ENCODE results near the gene PRM3. TPM values are rescaled to one million over a fixed set of nuclear protein-coding genes. Genes with fewer than 3 reads are reported as not detected.

Gene PRM3
- polyA plus RNA-seq, 1 donor (not counting 4 experiments of a cell fraction or from before 2014, with no cell fraction given), result not detected

GRCh38 chr16:11239644-11240632 is 33.5 kb downstream of the PRM3 start:
- DNase-seq (ENCODE audit: low read depth, low spot score) (no peak), FAIRE-seq (no peak)
- Histone ChIP-seq H3K27me3 (ENCODE audit: control insufficient read depth, extremely low read depth, insufficient read depth, low read length) (no peaks in the 10 kb centered on the region), H3K9me1 (ENCODE audit: control insufficient read depth, extremely low read depth, insufficient read depth, low read length) (no peaks in the 10 kb centered on the region), H3K4me1 (ENCODE audit: control insufficient read depth, extremely low read depth, insufficient read depth, low read length) (no peaks in the 10 kb centered on the region), H3K27ac (ENCODE audit: control insufficient read depth, insufficient read depth, low read length) (no peak overlapping the region), H3K4me3 (ENCODE audit: control insufficient read depth in 2 of 3, extremely low read depth in 1 of 3, insufficient read depth in 2 of 3, low read depth in 1 of 3, low read length in 3 of 3) (no peak overlapping the region), H4K20me1 (ENCODE audit: control insufficient read depth, extremely low read depth, insufficient read depth, low read length) (no peaks in the 10 kb centered on the region), H3K9ac (ENCODE audit: control insufficient read depth, extremely low read depth, insufficient read depth, low read length) (no peak overlapping the region), H3K36me3 (ENCODE audit: control insufficient read depth in 2 of 2, extremely low read depth in 1 of 2, insufficient read depth in 2 of 2, low read length in 2 of 2) (no peaks in the 10 kb centered on the region), H3K9me3 (ENCODE audit: control insufficient read depth, low read depth, low read length) (no peaks in the 10 kb centered on the region), H3K79me2 (ENCODE audit: control insufficient read depth, insufficient read depth, low read length) (no peaks in the 10 kb centered on the region), H2AFZ (ENCODE audit: control insufficient read depth, low read length) (no peak overlapping the region), H3K4me2 (ENCODE audit: control insufficient read depth, extremely low read depth, insufficient read depth, low read depth, low read length) (no peak overlapping the region)
- dilution Hi-C loops (cut with MboI; ENCODE audit: extremely low pct_ligation_motif_present, low sequenced_read_pairs), result no loop called here
- TF ChIP-seq EZH2 (IDR thresholded peaks at IDR 0.05; ENCODE audit: low read length) (no peak), CTCF (optimal IDR thresholded peaks at IDR 0.05 in 1 of 3, IDR thresholded peaks at IDR 0.05 in 1 of 3, conservative IDR thresholded peaks at IDR 0.05 in 1 of 3; ENCODE audit: extremely low read depth in 1 of 3, insufficient read depth in 2 of 3, low read length in 3 of 3) (no peak)

GRCh38 chr16:11238272-11239202 is 34.9 kb downstream of the PRM3 start:
- Histone ChIP-seq H3K36me3 (ENCODE audit: control insufficient read depth in 2 of 2, extremely low read depth in 1 of 2, insufficient read depth in 2 of 2, low read length in 2 of 2) (no peaks in the 10 kb centered on the region), H3K9ac (ENCODE audit: control insufficient read depth, extremely low read depth, insufficient read depth, low read length) (no peak overlapping the region), H2AFZ (ENCODE audit: control insufficient read depth, low read length) (no peak overlapping the region), H3K4me2 (ENCODE audit: control insufficient read depth, extremely low read depth, insufficient read depth, low read depth, low read length) (no peak overlapping the region), H3K27ac (ENCODE audit: control insufficient read depth, insufficient read depth, low read length) (no peak overlapping the region), H4K20me1 (ENCODE audit: control insufficient read depth, extremely low read depth, insufficient read depth, low read length) (no peaks in the 10 kb centered on the region), H3K27me3 (ENCODE audit: control insufficient read depth, extremely low read depth, insufficient read depth, low read length) (no peaks in the 10 kb centered on the region), H3K79me2 (ENCODE audit: control insufficient read depth, insufficient read depth, low read length) (no peaks in the 10 kb centered on the region), H3K4me1 (ENCODE audit: control insufficient read depth, extremely low read depth, insufficient read depth, low read length) (peaks cover 4% of the 10 kb centered on the region), H3K4me3 (ENCODE audit: control insufficient read depth in 2 of 3, extremely low read depth in 1 of 3, insufficient read depth in 2 of 3, low read depth in 1 of 3, low read length in 3 of 3) (no peak overlapping the region), H3K9me3 (ENCODE audit: control insufficient read depth, low read depth, low read length) (no peaks in the 10 kb centered on the region), H3K9me1 (ENCODE audit: control insufficient read depth, extremely low read depth, insufficient read depth, low read length) (no peaks in the 10 kb centered on the region)
- dilution Hi-C loops (cut with MboI; ENCODE audit: extremely low pct_ligation_motif_present, low sequenced_read_pairs), result no loop called here
- FAIRE-seq (no peak), DNase-seq (ENCODE audit: low read depth, low spot score) (no peak)
- TF ChIP-seq CTCF (optimal IDR thresholded peaks at IDR 0.05 in 1 of 3, IDR thresholded peaks at IDR 0.05 in 1 of 3, conservative IDR thresholded peaks at IDR 0.05 in 1 of 3; ENCODE audit: extremely low read depth in 1 of 3, insufficient read depth in 2 of 3, low read length in 3 of 3) (no peak), EZH2 (IDR thresholded peaks at IDR 0.05; ENCODE audit: low read length) (no peak)

Measured in keratinocyte (primary cell).